ENCODE results near the gene GPR39.

- no peak for TF ChIP-seq ZFP3 (CRISPR knock-in tag; IDR thresholded peaks at IDR 0.05)
- no peak for TF ChIP-seq PATZ1 (CRISPR knock-in tag; IDR thresholded peaks at IDR 0.05; ENCODE audit: borderline replicate concordance)
- TF ChIP-seq TCF4 (CRISPR knock-in tag; IDR thresholded peaks at IDR 0.05; ENCODE audit: borderline replicate concordance): no peak
- TF ChIP-seq PPARA (CRISPR knock-in tag; IDR thresholded peaks at IDR 0.05; ENCODE audit: borderline replicate concordance): no peak
- no peak for TF ChIP-seq CSDC2 (CRISPR knock-in tag; IDR thresholded peaks at IDR 0.05)
- TF ChIP-seq GLIS3 (CRISPR knock-in tag; IDR thresholded peaks at IDR 0.05): no peak
- TF ChIP-seq ZC3H10 (CRISPR knock-in tag; IDR thresholded peaks at IDR 0.05): no peak
- TF ChIP-seq ISL1 (CRISPR knock-in tag; IDR thresholded peaks at IDR 0.05): no peak
- TF ChIP-seq SNAI2 (CRISPR knock-in tag; IDR thresholded peaks at IDR 0.05): no peak
- TF ChIP-seq RARB (CRISPR knock-in tag; IDR thresholded peaks at IDR 0.05): no peak
Observed at GRCh38 chr2:132633635-132634034, 217.0 kb downstream of the GPR39 start.
